ENCODE measurements around the gene NKAPD1. TPM values are rescaled to one million over a fixed set of nuclear protein-coding genes. Genes with fewer than 3 reads are reported as not detected.
"Not testable (repeated sequence)": the region's sequence is repeated elsewhere in the genome, so short reads cannot be mapped to it uniquely, and the experiment has no call there.

The NKAPD1 gene
- polyA plus RNA-seq, 1 donor, result 27.7 TPM

GRCh38 chr11:112042961-112043304 is 31.2 kb upstream of the NKAPD1 start:
- Histone ChIP-seq H3K27ac (ENCODE audit: low read length) (no peak overlapping the region), H3K36me3 (ENCODE audit: control insufficient read depth, insufficient read depth, low read length) (peaks cover 32% of the 10 kb centered on the region), H3K27me3 (ENCODE audit: control insufficient read depth, insufficient read depth, low read length) (no peaks in the 10 kb centered on the region), H3K4me1 (ENCODE audit: control insufficient read depth, insufficient read depth, low read length) (no peaks in the 10 kb centered on the region), H3K4me3 (ENCODE audit: low read length) (no peak overlapping the region), H3K9me3 (ENCODE audit: control insufficient read depth, low read depth, low read length) (no peaks in the 10 kb centered on the region)
- 100% methylated on average over 1 of the region's 2 CpGs for WGBS (ENCODE audit: insufficient coverage, low lambda C conversion rate)
- no peak for DNase-seq

GRCh38 chr11:112044961-112045360 is 29.1 kb upstream of the NKAPD1 start:
- Histone ChIP-seq H3K27ac (ENCODE audit: low read length) (no peak overlapping the region), H3K36me3 (ENCODE audit: control insufficient read depth, insufficient read depth, low read length) (peaks cover 25% of the 10 kb centered on the region), H3K9me3 (ENCODE audit: control insufficient read depth, low read depth, low read length) (no peaks in the 10 kb centered on the region), H3K4me3 (ENCODE audit: low read length) (no peak overlapping the region), H3K4me1 (ENCODE audit: control insufficient read depth, insufficient read depth, low read length) (no peaks in the 10 kb centered on the region), H3K27me3 (ENCODE audit: control insufficient read depth, insufficient read depth, low read length) (no peaks in the 10 kb centered on the region)
- DNase-seq, result no peak
- 100% methylated on average over 1 of the region's 4 CpGs for WGBS (ENCODE audit: insufficient coverage, low lambda C conversion rate)

- H3K36me3 ChIP-seq (ENCODE audit: control insufficient read depth, insufficient read depth, low read length), result peaks cover 24% of the 10 kb centered on the region
- H3K27ac ChIP-seq (ENCODE audit: low read length); H3K4me3 ChIP-seq (ENCODE audit: low read length); DNase-seq; H3K4me1 ChIP-seq (ENCODE audit: control insufficient read depth, insufficient read depth, low read length); H3K9me3 ChIP-seq (ENCODE audit: control insufficient read depth, low read depth, low read length); H3K27me3 ChIP-seq (ENCODE audit: control insufficient read depth, insufficient read depth, low read length): not testable (repeated sequence)
- no CpG with 5 or more reads among the region's 2 CpGs for WGBS (ENCODE audit: insufficient coverage, low lambda C conversion rate)
These were observed 27.5 kb upstream of the NKAPD1 start for GRCh38 chr11:112046647-112047046.

- peaks cover 35% of the 10 kb centered on the region for H3K36me3 ChIP-seq (ENCODE audit: control insufficient read depth, insufficient read depth, low read length)
- DNase-seq; H3K4me3 ChIP-seq (ENCODE audit: low read length); H3K4me1 ChIP-seq (ENCODE audit: control insufficient read depth, insufficient read depth, low read length); H3K27ac ChIP-seq (ENCODE audit: low read length); H3K27me3 ChIP-seq (ENCODE audit: control insufficient read depth, insufficient read depth, low read length); H3K9me3 ChIP-seq (ENCODE audit: control insufficient read depth, low read depth, low read length): not testable (repeated sequence)
- no CpG with 5 or more reads among the region's 3 CpGs for WGBS (ENCODE audit: insufficient coverage, low lambda C conversion rate)
These were observed 25.8 kb upstream of the NKAPD1 start for GRCh38 chr11:112048256-112048655.

GRCh38 chr11:112049777-112050176 is 24.3 kb upstream of the NKAPD1 start:
- DNase-seq, result no peak
- H3K4me3 ChIP-seq (ENCODE audit: low read length), result no peak overlapping the region
- H3K36me3 ChIP-seq (ENCODE audit: control insufficient read depth, insufficient read depth, low read length), result peaks cover 44% of the 10 kb centered on the region
- no peaks in the 10 kb centered on the region for H3K4me1 ChIP-seq (ENCODE audit: control insufficient read depth, insufficient read depth, low read length)
- 100% methylated on average over 1 of the region's 2 CpGs for WGBS (ENCODE audit: insufficient coverage, low lambda C conversion rate)
- no peak overlapping the region for H3K27ac ChIP-seq (ENCODE audit: low read length)
- no peaks in the 10 kb centered on the region for H3K9me3 ChIP-seq (ENCODE audit: control insufficient read depth, low read depth, low read length)
- H3K27me3 ChIP-seq (ENCODE audit: control insufficient read depth, insufficient read depth, low read length), result no peaks in the 10 kb centered on the region

GRCh38 chr11:112050721-112051120 is 23.4 kb upstream of the NKAPD1 start:
- Histone ChIP-seq H3K27me3 (ENCODE audit: control insufficient read depth, insufficient read depth, low read length) (no peaks in the 10 kb centered on the region), H3K36me3 (ENCODE audit: control insufficient read depth, insufficient read depth, low read length) (peaks cover 39% of the 10 kb centered on the region), H3K27ac (ENCODE audit: low read length) (no peak overlapping the region), H3K9me3 (ENCODE audit: control insufficient read depth, low read depth, low read length) (no peaks in the 10 kb centered on the region), H3K4me3 (ENCODE audit: low read length) (no peak overlapping the region), H3K4me1 (ENCODE audit: control insufficient read depth, insufficient read depth, low read length) (no peaks in the 10 kb centered on the region)
- DNase-seq, result no peak
- no CpG with 5 or more reads among the region's 3 CpGs for WGBS (ENCODE audit: insufficient coverage, low lambda C conversion rate)

- Histone ChIP-seq H3K4me3 (ENCODE audit: low read length) (no peak overlapping the region), H3K27ac (ENCODE audit: low read length) (no peak overlapping the region), H3K36me3 (ENCODE audit: control insufficient read depth, insufficient read depth, low read length) (peaks cover 40% of the 10 kb centered on the region), H3K4me1 (ENCODE audit: control insufficient read depth, insufficient read depth, low read length) (no peaks in the 10 kb centered on the region), H3K27me3 (ENCODE audit: control insufficient read depth, insufficient read depth, low read length) (no peaks in the 10 kb centered on the region), H3K9me3 (ENCODE audit: control insufficient read depth, low read depth, low read length) (no peaks in the 10 kb centered on the region)
- 80% methylated on average over 1 of the region's 3 CpGs for WGBS (ENCODE audit: insufficient coverage, low lambda C conversion rate)
- DNase-seq, result no peak
These were observed 22.3 kb upstream of the NKAPD1 start for GRCh38 chr11:112051768-112052167.

GRCh38 chr11:112057170-112057569 is 16.9 kb upstream of the NKAPD1 start:
- no peak overlapping the region for H3K4me3 ChIP-seq (ENCODE audit: low read length)
- no peaks in the 10 kb centered on the region for H3K9me3 ChIP-seq (ENCODE audit: control insufficient read depth, low read depth, low read length)
- 89% methylated on average over 4 of the region's 4 CpGs for WGBS (ENCODE audit: insufficient coverage, low lambda C conversion rate)
- no peak overlapping the region for H3K27ac ChIP-seq (ENCODE audit: low read length)
- no peaks in the 10 kb centered on the region for H3K4me1 ChIP-seq (ENCODE audit: control insufficient read depth, insufficient read depth, low read length)
- no peaks in the 10 kb centered on the region for H3K27me3 ChIP-seq (ENCODE audit: control insufficient read depth, insufficient read depth, low read length)
- H3K36me3 ChIP-seq (ENCODE audit: control insufficient read depth, insufficient read depth, low read length), result peaks cover 48% of the 10 kb centered on the region
- DNase-seq, result no peak

- H3K4me3 ChIP-seq (ENCODE audit: low read length), result no peak overlapping the region
- WGBS (ENCODE audit: insufficient coverage, low lambda C conversion rate), result no CpG with 5 or more reads among the region's 1 CpG
- peaks cover 46% of the 10 kb centered on the region for H3K36me3 ChIP-seq (ENCODE audit: control insufficient read depth, insufficient read depth, low read length)
- no peak overlapping the region for H3K27ac ChIP-seq (ENCODE audit: low read length)
- no peaks in the 10 kb centered on the region for H3K9me3 ChIP-seq (ENCODE audit: control insufficient read depth, low read depth, low read length)
- no peaks in the 10 kb centered on the region for H3K4me1 ChIP-seq (ENCODE audit: control insufficient read depth, insufficient read depth, low read length)
- no peaks in the 10 kb centered on the region for H3K27me3 ChIP-seq (ENCODE audit: control insufficient read depth, insufficient read depth, low read length)
- DNase-seq, result no peak
These were observed 16.0 kb upstream of the NKAPD1 start for GRCh38 chr11:112058103-112058502.

GRCh38 chr11:112062923-112063322 is 11.2 kb upstream of the NKAPD1 start:
- Histone ChIP-seq H3K36me3 (ENCODE audit: control insufficient read depth, insufficient read depth, low read length) (peaks cover 29% of the 10 kb centered on the region), H3K4me1 (ENCODE audit: control insufficient read depth, insufficient read depth, low read length) (no peaks in the 10 kb centered on the region), H3K9me3 (ENCODE audit: control insufficient read depth, low read depth, low read length) (no peaks in the 10 kb centered on the region), H3K27ac (ENCODE audit: low read length) (no peak overlapping the region), H3K4me3 (ENCODE audit: low read length) (no peak overlapping the region), H3K27me3 (ENCODE audit: control insufficient read depth, insufficient read depth, low read length) (no peaks in the 10 kb centered on the region)
- 86% methylated on average over 1 of the region's 1 CpG for WGBS (ENCODE audit: insufficient coverage, low lambda C conversion rate)
- DNase-seq, result no peak

- no peak for DNase-seq
- Histone ChIP-seq H3K36me3 (ENCODE audit: control insufficient read depth, insufficient read depth, low read length) (peaks cover 57% of the 10 kb centered on the region), H3K9me3 (ENCODE audit: control insufficient read depth, low read depth, low read length) (no peaks in the 10 kb centered on the region), H3K4me3 (ENCODE audit: low read length) (no peak overlapping the region), H3K27me3 (ENCODE audit: control insufficient read depth, insufficient read depth, low read length) (no peaks in the 10 kb centered on the region), H3K27ac (ENCODE audit: low read length) (no peak overlapping the region), H3K4me1 (ENCODE audit: control insufficient read depth, insufficient read depth, low read length) (peaks cover 13% of the 10 kb centered on the region)
- WGBS (ENCODE audit: insufficient coverage, low lambda C conversion rate), result 100% methylated on average over 1 of the region's 4 CpGs
These were observed 8.6 kb downstream of the NKAPD1 start for GRCh38 chr11:112082729-112083128.
